GM12891 (cell line): ENCODE results near the gene RHBDF2.

Source experiments
- POLR2A ChIP-seq: IDR thresholded peaks from 2 replicates; pipeline ENCODE4 v1.6.1; 2011; ENCODE audit warnings: low read depth, low read length, control low read depth
- POU2F2 ChIP-seq: IDR thresholded peaks from 2 replicates; pipeline ENCODE4 v1.6.1; 2011; ENCODE audit warnings: low read depth, mild to moderate bottlenecking, control low read depth, low read length, moderate library complexity

- TF ChIP-seq POU2F2 = no peak
- TF ChIP-seq POLR2A = no peak
These were observed 47.4 kb upstream of the RHBDF2 start for GRCh38 chr17:76548378-76549214.
